ENCODE measurements around the gene FEM1B.

The FEM1B gene

GRCh38 chr15:68286256-68286655 lies 8.7 kb downstream of the FEM1B start:
- no peak for DNase-seq

- no peak for DNase-seq
Measured at GRCh38 chr15:68289057-68289456, 11.5 kb downstream of the FEM1B start.

GRCh38 chr15:68289621-68290352 lies 12.2 kb downstream of the FEM1B start:
- no peak for DNase-seq

- no peak for DNase-seq
Measured at GRCh38 chr15:68290715-68291114, 13.2 kb downstream of the FEM1B start.

GRCh38 chr15:68292157-68292781 lies 14.7 kb downstream of the FEM1B start:
- DNase-seq, result no peak

GRCh38 chr15:68292967-68293366 lies 15.4 kb downstream of the FEM1B start:
- no peak for DNase-seq

GRCh38 chr15:68295014-68295805 lies 17.7 kb downstream of the FEM1B start:
- DNase-seq, result no peak

GRCh38 chr15:68298336-68298735 lies 20.8 kb downstream of the FEM1B start:
- no peak for DNase-seq

GRCh38 chr15:68298882-68299381 lies 21.4 kb downstream of the FEM1B start:
- DNase-seq, result no peak

GRCh38 chr15:68299436-68299835 lies 21.9 kb downstream of the FEM1B start:
- no peak for DNase-seq

GRCh38 chr15:68300115-68300940 lies 22.8 kb downstream of the FEM1B start:
- no peak for DNase-seq

- DNase-seq, result no peak
Measured at GRCh38 chr15:68301301-68301700, 23.8 kb downstream of the FEM1B start.

- DNase-seq, result no peak
Measured at GRCh38 chr15:68302729-68303128, 25.2 kb downstream of the FEM1B start.

- no peak for DNase-seq
Measured at GRCh38 chr15:68303134-68303533, 25.6 kb downstream of the FEM1B start.

- DNase-seq, result no peak
Measured at GRCh38 chr15:68303560-68304436, 26.3 kb downstream of the FEM1B start.

GRCh38 chr15:68304589-68305337 lies 27.2 kb downstream of the FEM1B start:
- no peak for DNase-seq

GRCh38 chr15:68305420-68305871 lies 27.9 kb downstream of the FEM1B start:
- no peak for DNase-seq

- no peak for DNase-seq
Measured at GRCh38 chr15:68307131-68307928, 29.8 kb downstream of the FEM1B start.

- DNase-seq, result no peak
Measured at GRCh38 chr15:68309024-68309423, 31.5 kb downstream of the FEM1B start.
